Mucosa of stomach (tissue), 1 donor: ENCODE measurements around the gene NEK5.

ENCODE experiments used
- H3K27me3 ChIP-seq: one replicate; pipeline ENCODE4 v1.7.0; 2013; ENCODE audit warnings: mild to moderate bottlenecking, low read length; ENCODE audit not compliant: control insufficient read depth, insufficient read depth
- H3K36me3 ChIP-seq: one replicate; pipeline ENCODE4 v1.7.0; 2013; ENCODE audit warnings: low read length; ENCODE audit not compliant: control insufficient read depth, insufficient read depth
- H3K4me1 ChIP-seq: one replicate; pipeline ENCODE4 v1.7.0; 2013; ENCODE audit warnings: mild to moderate bottlenecking, low read length; ENCODE audit not compliant: control insufficient read depth, insufficient read depth
- H3K4me3 ChIP-seq: one replicate; pipeline ENCODE4 v1.7.0; 2013; ENCODE audit warnings: low read length
- H3K9ac ChIP-seq: one replicate; pipeline ENCODE4 v1.7.0; 2013; ENCODE audit warnings: mild to moderate bottlenecking, low read length, moderate library complexity
- H3K9me3 ChIP-seq: one replicate; pipeline ENCODE4 v1.7.0; 2013; ENCODE audit warnings: mild to moderate bottlenecking, low read length, moderate library complexity; ENCODE audit not compliant: control insufficient read depth
- donor health status: Pancreatic carcinoma.

NEK5 gene

GRCh38 chr13:52024481-52024880 is 104.4 kb downstream of the NEK5 start, which contains the start of gene UTP14C:
UTP14C (plus strand) TSS chr13:52024691; CDS start chr13:52028805, 4,114 bp downstream.
- Histone ChIP-seq H3K4me3 (no peak within 1 kb of the TSS), H3K9ac (no peak within 1 kb of the TSS), H3K27me3 (no peaks in the 10 kb centered on the region), H3K36me3 (no peaks in the 10 kb centered on the region), H3K4me1 (peaks cover 6% of the 10 kb centered on the region), H3K9me3 (no peaks in the 10 kb centered on the region)

GRCh38 chr13:52022356-52022755 is 106.5 kb downstream of the NEK5 start:
- H3K4me1 ChIP-seq = peaks cover 6% of the 10 kb centered on the region
- H3K27me3 ChIP-seq = no peaks in the 10 kb centered on the region
- no peak overlapping the region for H3K9ac ChIP-seq
- no peak overlapping the region for H3K4me3 ChIP-seq
- no peaks in the 10 kb centered on the region for H3K36me3 ChIP-seq
- no peaks in the 10 kb centered on the region for H3K9me3 ChIP-seq

GRCh38 chr13:52020191-52020590 is 108.7 kb downstream of the NEK5 start:
- Histone ChIP-seq H3K36me3 (no peaks in the 10 kb centered on the region), H3K4me3 (no peak overlapping the region)

GRCh38 chr13:52016296-52016695 is 112.6 kb downstream of the NEK5 start:
- Histone ChIP-seq H3K9ac (no peak overlapping the region), H3K4me1 (no peaks in the 10 kb centered on the region), H3K4me3 (no peak overlapping the region), H3K36me3 (no peaks in the 10 kb centered on the region), H3K9me3 (no peaks in the 10 kb centered on the region), H3K27me3 (no peaks in the 10 kb centered on the region)

More at GRCh38 chr13:52020191-52020590, 108.7 kb downstream of the NEK5 start:
- H3K9me3 ChIP-seq = no peaks in the 10 kb centered on the region
- H3K4me1 ChIP-seq = peaks cover 1% of the 10 kb centered on the region
- H3K27me3 ChIP-seq = no peaks in the 10 kb centered on the region
- H3K9ac ChIP-seq = no peak overlapping the region

- Histone ChIP-seq H3K4me3 (peak overlapping the region; percentile 97), H3K9ac (peak overlapping the region; percentile 92), H3K9me3 (no peaks in the 10 kb centered on the region), H3K27me3 (no peaks in the 10 kb centered on the region), H3K4me1 (peaks cover 4% of the 10 kb centered on the region), H3K36me3 (no peaks in the 10 kb centered on the region)
Measured at GRCh38 chr13:52012512-52012836, 116.4 kb downstream of the NEK5 start.

GRCh38 chr13:52011632-52012511 is 117.0 kb downstream of the NEK5 start, which contains the start of gene ALG11:
ALG11 (plus strand) TSS chr13:52012398; CDS start chr13:52012419, 21 bp downstream.
- Histone ChIP-seq H3K36me3 (no peaks in the 10 kb centered on the region), H3K9me3 (no peaks in the 10 kb centered on the region), H3K4me3 (peak within 1 kb of the TSS; percentile 97), H3K27me3 (no peaks in the 10 kb centered on the region), H3K4me1 (peaks cover 7% of the 10 kb centered on the region), H3K9ac (peak within 1 kb of the TSS; percentile 92)

GRCh38 chr13:52010890-52011631 is 117.8 kb downstream of the NEK5 start, which contains the start of gene ATP7B:
ATP7B (minus strand) TSS chr13:52011450; CDS start chr13:52011337, 113 bp downstream.
- H3K4me1 ChIP-seq = peaks cover 15% of the 10 kb centered on the region
- H3K27me3 ChIP-seq = no peaks in the 10 kb centered on the region
- peak within 1 kb of the TSS; percentile 97 for H3K4me3 ChIP-seq
- H3K9ac ChIP-seq = peak within 1 kb of the TSS; percentile 92
- no peaks in the 10 kb centered on the region for H3K9me3 ChIP-seq
- no peaks in the 10 kb centered on the region for H3K36me3 ChIP-seq

- no peak overlapping the region for H3K9ac ChIP-seq
- H3K27me3 ChIP-seq = no peaks in the 10 kb centered on the region
- H3K4me1 ChIP-seq = peaks cover 17% of the 10 kb centered on the region
- H3K36me3 ChIP-seq = no peaks in the 10 kb centered on the region
- no peak overlapping the region for H3K4me3 ChIP-seq
- H3K9me3 ChIP-seq = no peaks in the 10 kb centered on the region
Measured at GRCh38 chr13:52009946-52010345, 118.9 kb downstream of the NEK5 start.

GRCh38 chr13:52006523-52007245 is 122.2 kb downstream of the NEK5 start:
- Histone ChIP-seq H3K9ac (no peak overlapping the region), H3K9me3 (no peaks in the 10 kb centered on the region), H3K27me3 (no peaks in the 10 kb centered on the region), H3K36me3 (no peaks in the 10 kb centered on the region), H3K4me1 (peaks cover 41% of the 10 kb centered on the region), H3K4me3 (no peak overlapping the region)

- Histone ChIP-seq H3K36me3 (no peaks in the 10 kb centered on the region), H3K4me3 (no peak overlapping the region), H3K9me3 (no peaks in the 10 kb centered on the region), H3K9ac (no peak overlapping the region), H3K4me1 (peaks cover 41% of the 10 kb centered on the region), H3K27me3 (no peaks in the 10 kb centered on the region)
Measured at GRCh38 chr13:52005841-52006522, 122.9 kb downstream of the NEK5 start.

GRCh38 chr13:52004511-52005170 is 124.2 kb downstream of the NEK5 start:
- Histone ChIP-seq H3K4me1 (peaks cover 52% of the 10 kb centered on the region), H3K9me3 (no peaks in the 10 kb centered on the region), H3K9ac (no peak overlapping the region), H3K36me3 (no peaks in the 10 kb centered on the region), H3K27me3 (no peaks in the 10 kb centered on the region), H3K4me3 (no peak overlapping the region)
